Skin epidermis (tissue), 12 donors: Measurements from ENCODE around the gene GNAT1.

ENCODE experiments used
- H3K27ac ChIP-seq, 21 experiments: fragments of 200-600 bp; sonication (generic) in 11 of 21; one replicate each; pipeline ENCODE4 v1.5.0; 2020; ENCODE audit warnings: mild to moderate bottlenecking in 3 of 21, inconsistent platforms in 2 of 21, moderate library complexity in 2 of 21
- H3K4me3 ChIP-seq, 7 experiments: fragments of 200-600 bp; sonication (generic) in 2 of 7; one replicate each; pipeline ENCODE4 v1.5.0; 2020; ENCODE audit warnings: inconsistent platforms in 2 of 7, mild to moderate bottlenecking in 2 of 7, moderate library complexity in 1 of 7

Gene GNAT1

DNA sequence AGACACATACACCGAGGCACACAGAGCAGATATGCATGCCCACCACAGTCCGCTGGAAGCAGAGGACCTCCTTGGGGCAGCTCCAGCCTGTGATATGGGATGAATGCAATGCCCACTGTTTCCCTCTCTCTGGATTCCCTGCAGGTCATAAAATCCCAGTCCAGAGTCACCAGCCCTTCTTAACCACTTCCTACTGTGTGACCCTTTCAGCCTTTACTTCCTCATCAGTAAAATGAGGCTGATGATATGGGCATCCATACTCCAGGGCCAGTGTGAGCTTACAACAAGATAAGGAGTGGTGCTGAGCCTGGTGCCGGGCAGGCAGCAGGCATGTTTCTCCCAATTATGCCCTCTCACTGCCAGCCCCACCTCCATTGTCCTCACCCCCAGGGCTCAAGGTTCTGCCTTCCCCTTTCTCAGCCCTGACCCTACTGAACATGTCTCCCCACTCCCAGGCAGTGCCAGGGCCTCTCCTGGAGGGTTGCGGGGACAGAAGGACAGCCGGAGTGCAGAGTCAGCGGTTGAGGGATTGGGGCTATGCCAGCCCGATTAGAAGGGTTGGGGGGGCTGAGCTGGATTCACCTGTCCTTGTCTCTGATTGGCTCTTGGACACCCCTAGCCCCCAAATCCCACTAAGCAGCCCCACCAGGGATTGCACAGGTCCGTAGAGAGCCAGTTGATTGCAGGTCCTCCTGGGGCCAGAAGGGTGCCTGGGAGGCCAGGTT, at the start of gene GNAT1:
GNAT1 (plus strand) TSS at position 675 of the 725 bp plus-strand sequence. CDS start 116 bp downstream, outside the sequence.
- H3K4me3 ChIP-seq = no peak within 1 kb of the TSS

DNA sequence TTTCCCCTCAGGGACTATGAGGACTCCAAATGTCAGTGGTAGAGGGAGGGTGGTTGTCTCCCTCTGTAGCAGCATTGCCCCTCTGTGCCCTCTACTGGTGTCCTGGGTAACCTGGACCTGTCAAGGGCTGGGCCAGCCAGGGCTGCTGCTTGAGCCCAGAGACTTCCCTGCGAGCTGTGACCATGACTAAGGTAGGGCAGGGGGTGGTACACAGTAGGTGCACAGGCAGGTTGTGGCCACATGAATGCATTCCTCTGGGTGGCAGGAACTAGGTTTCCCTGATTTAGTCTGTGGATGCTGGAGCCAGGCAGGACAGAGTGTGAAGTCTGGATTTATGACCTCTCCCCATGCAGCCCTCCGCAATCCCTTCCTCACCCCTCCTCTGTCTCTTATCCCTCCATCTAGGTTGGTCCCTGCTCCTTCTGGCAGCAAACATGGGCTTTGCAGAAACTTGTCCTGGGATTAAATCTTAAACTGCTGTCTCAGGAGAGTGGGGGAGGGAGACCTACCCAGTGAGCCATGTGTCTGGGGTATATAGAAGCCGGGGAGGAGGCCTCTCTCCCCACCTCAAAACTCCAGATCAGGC, 45.0 kb upstream of the GNAT1 start:
- Histone ChIP-seq H3K27ac (peak overlapping the region in 4 of 21 experiments; percentile 4 to 65 (median 46)), H3K4me3 (no peak overlapping the region)

More for the DNA sequence above, at the start of gene GNAT1:
- no peak within 1 kb of the TSS for H3K27ac ChIP-seq

DNA sequence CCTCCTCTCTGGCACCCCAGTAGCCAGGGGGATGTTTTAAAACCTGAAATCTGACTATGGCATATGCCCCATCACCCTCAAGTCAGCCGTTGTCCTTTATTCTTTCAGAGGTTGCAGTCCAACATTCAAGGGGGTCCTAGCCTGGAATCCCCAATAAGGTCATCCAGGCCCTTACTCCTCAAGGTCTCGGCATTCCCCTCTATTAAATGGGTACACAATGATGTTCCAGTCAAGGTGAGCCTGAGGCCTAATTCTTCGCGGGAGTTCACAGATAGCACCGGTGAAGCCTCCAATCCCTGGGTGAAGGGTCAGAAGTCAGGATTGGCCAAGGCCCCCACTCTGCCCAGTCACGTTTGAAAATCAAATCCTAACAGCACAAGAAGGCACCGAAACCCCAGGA, 44.4 kb upstream of the GNAT1 start:
- Histone ChIP-seq H3K27ac (peak overlapping the region in 8 of 21 experiments; percentile 4 to 65 (median 36)), H3K4me3 (no peak overlapping the region)

DNA sequence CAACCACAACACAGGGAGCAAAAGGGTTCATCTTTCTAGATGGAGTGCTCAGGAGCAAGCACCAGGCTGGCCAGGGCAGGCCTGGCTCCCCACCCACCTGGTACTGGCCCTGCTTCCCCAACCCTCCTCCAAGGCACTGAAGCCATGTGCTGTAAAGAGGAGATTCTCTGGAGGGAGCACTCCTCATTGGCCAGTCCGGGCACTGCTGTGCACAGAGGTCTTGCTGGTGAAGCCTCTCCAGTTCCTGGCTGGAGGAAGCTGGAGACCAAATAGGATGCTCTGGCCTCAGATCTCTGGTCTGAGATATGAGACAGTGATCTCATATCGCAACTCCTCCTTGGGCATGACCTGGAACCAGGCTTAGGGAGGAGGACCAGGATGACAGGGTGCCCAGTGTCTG, 44.0 kb upstream of the GNAT1 start:
- Histone ChIP-seq H3K4me3 (no peak overlapping the region), H3K27ac (peak overlapping the region in 9 of 21 experiments; percentile 4 to 65 (median 31))

DNA sequence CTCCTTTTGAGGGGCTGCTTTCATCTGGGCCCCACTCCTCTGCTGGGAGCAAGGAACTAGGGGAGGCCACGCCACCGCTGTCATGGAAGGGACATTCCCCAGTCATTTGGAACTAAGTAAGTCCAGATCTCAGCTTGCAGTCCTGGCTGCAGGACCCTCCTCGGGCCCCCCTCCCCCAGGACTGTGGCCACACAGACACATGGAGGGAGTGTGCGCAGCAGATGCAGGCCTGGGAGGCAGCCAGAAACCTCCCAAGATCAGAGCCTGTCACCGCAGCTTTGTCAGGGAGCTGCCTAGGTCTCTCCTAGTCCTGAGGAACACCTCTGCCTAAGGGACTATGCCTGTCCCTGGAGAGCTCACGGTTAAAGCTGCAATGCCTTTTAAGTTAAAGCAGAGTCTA, 43.5 kb upstream of the GNAT1 start:
- Histone ChIP-seq H3K4me3 (no peak overlapping the region), H3K27ac (peak overlapping the region in 8 of 21 experiments; percentile 4 to 65 (median 36))

DNA sequence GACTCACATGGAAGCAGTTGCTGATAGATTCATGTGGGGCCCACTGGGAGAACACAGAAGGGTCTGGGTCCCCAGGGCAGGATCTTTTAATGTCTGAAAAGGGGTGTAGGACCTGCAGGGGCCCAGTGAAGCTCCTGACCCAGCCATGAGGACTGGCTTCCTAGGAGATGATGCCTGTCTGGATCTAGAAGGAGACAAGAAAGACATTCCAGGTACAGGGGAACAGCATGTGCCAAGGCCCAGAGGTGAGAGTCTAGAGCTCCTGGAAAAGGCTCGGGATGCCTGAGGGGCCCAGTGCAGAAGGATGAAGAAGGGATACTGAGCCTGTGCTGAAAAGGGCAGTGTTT, 41.0 kb upstream of the GNAT1 start:
- Histone ChIP-seq H3K27ac (peak overlapping the region in 13 of 21 experiments; percentile 0 to 86 (median 59)), H3K4me3 (no peak overlapping the region)

DNA sequence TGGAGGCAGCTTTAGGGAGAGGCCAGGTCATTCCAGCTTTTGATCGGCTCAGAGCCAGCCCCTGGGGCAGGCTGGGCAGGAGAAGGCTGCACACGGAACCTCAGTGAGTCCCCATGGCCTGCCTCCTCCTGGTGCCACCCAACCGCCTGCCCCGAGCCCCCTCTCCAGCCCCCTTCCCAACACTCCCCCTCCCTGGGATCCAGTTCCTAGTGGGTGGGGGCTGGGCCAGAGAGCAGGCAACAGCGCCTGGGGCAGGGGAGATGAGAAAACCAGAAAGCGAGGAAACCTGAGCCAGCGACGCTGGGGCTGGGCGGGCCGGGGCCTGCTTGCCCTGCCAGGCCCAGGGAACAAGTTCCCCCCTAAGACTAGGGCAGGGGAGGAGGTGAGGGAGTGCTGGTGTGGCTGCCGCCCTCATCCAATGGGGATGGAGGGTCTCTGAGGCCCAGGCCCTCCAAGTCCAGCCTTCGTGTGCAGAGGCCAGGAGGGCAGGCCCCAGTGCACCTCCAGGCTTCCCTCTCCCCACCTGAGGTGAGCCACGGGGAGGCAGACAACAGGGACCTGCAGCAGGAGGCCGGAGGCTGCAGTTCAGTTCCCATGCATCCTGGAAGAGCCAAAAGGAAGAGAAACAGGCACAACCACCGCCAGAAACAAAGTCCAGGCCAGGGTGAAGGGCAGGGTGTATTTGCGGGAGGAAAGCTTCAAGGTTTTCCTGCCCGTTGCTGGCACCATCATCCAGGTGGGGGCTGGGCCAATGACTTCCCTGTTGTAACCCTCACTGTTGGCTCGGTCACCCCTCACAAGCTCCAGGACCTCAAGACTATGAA, 40.3 kb upstream of the GNAT1 start:
- Histone ChIP-seq H3K4me3 (no peak overlapping the region), H3K27ac (peak overlapping the region in 16 of 21 experiments; percentile 0 to 86 (median 48))

DNA sequence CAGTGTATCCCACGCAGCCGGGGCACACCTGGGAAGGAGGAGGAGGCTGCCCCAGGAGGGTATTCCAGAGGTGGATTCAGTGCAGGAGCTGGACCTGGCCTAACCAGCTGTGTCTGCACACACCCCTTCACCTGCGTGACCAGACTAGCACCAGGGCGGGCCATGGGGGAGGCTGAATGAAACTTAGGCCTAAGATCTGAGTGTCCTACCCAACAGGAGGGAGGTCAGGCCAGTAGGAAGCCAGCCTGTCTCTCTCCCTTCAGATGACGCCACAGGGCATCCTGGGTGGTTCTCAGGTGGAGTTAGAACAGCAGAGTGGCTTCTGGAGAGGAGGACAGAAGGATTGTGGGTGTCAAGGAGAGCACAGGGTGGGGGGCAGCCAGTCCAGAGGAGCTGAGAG, 39.7 kb upstream of the GNAT1 start:
- H3K27ac ChIP-seq = peak overlapping the region in 15 of 21 experiments; percentile 0 to 86 (median 55)
- no peak overlapping the region for H3K4me3 ChIP-seq

DNA sequence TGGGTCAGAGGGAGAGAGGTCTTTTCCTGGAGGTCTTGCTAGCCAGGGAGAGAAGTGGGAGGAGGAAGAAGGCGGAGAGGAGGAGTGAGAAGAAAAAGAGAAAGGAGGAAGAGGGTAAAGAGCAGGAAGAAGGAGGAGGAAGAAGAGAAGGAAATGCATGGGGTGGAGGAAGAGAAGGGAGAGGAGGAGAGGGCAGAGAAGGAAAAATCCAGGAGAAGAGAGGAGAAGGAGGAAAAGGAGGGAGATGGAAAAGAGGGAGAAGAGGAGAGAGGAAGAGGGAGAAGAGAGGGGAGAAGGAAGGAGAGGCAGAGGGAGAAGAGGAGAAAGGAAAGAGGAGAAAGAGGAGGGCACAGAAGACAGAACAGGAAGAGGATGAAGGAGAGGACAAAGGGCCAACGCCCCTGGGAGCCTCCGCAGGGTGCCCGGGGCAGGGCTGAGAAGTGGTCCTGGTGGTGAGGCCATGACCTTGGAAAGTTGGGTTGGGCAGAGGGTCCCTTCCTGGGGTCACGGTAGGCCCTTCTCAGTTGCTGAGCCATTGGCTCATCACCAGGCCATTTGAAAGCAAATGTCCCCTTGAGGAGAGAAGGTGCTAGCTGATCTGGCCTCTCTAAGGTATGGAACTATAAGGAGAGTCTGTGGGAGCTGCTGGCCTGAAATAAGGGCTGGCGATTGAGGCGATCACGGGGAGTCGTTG, 37.5 kb upstream of the GNAT1 start:
- peak overlapping the region in 2 of 21 experiments; percentile 72 to 90 for H3K27ac ChIP-seq

DNA sequence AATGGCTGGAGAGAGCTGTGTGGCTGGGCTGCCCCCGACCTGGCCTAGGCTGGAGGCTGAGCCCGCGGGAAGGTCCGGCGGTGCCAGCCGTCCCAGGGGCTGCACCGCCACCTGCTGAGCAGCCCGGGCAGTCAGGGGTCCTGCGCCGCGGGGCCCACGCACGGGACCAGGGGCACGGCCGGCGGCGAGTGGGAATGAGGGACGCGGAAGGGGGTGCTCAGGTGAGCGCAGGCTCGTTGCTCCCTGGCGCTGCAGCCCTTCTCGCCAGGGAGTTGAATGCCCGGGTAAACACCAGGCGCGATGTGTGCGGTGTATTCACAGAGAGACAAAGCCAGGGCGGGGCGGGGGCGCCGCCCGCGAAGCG, 37.0 kb upstream of the GNAT1 start:
- peak overlapping the region; percentile 48 to 76 (median 65) for H3K4me3 ChIP-seq
- H3K27ac ChIP-seq = peak overlapping the region in 4 of 21 experiments; percentile 16 to 90 (median 76)

More for the DNA sequence above, 37.5 kb upstream of the GNAT1 start:
- H3K4me3 ChIP-seq = peak overlapping the region in 4 of 7 experiments; percentile 49 to 76 (median 68)

DNA sequence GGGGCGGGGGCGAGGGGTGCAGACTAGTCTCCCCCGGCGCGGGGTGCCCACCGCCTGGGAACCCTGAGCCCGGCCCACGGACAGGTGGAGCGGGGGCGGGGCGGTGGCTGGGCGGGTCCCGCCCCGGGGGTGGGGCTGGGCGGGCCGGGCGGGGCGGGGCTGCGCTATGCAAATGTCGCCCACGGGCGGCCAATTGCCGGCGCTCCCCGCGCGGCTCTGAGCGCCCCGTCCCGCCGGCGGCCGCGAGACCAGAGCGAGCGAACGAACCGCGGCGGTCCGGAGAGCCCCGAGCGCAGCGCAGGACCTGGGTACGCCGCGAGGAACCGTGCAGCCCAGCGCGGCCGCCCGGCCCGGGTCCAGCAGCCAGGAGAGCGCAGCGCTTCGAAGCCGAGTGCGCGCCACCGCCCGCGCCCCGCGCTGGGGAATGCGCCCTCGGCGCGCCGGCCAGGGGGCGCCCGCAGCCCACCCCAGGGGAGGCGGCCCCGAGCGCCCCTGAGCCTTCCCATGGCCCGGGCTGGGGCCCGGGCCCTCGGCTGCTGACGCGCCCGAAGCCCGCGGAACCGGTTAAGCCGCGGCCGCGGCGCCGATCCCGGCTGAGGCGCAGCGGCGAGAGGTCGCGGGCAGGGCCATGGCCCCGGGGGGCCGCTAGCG, 36.4 kb upstream of the GNAT1 start, which contains the start of gene SEMA3F:
SEMA3F (plus strand) TSS at position 485 of the 651 bp plus-strand sequence. CDS start 4,299 bp downstream, outside the sequence.
- peak within 1 kb of the TSS; percentile 48 to 76 (median 65) for H3K4me3 ChIP-seq

DNA sequence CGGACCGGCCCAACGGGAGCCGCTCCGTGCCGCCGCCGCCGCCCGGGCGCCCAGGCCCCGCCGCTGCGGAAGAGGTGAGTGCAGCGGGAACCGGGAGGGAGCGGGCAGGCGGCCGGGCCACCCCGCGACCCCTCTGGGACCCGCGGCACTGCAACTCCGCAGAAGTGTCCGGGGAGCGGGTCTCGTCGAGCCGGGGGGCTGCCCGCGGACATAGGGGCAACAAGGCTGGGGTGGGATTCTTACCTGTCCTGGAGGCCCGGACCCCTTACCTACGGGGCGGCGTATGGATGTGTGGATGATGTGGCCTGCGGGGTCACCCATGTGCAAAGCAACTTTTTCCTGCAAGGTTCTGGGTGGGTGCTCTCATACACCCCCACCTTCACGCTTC, 35.9 kb upstream of the GNAT1 start:
- H3K27ac ChIP-seq = peak overlapping the region; percentile 50 to 90 (median 80)

More for the DNA sequence above, 36.4 kb upstream of the GNAT1 start, which contains the start of gene SEMA3F:
- peak within 1 kb of the TSS; percentile 50 to 90 (median 80) for H3K27ac ChIP-seq

DNA sequence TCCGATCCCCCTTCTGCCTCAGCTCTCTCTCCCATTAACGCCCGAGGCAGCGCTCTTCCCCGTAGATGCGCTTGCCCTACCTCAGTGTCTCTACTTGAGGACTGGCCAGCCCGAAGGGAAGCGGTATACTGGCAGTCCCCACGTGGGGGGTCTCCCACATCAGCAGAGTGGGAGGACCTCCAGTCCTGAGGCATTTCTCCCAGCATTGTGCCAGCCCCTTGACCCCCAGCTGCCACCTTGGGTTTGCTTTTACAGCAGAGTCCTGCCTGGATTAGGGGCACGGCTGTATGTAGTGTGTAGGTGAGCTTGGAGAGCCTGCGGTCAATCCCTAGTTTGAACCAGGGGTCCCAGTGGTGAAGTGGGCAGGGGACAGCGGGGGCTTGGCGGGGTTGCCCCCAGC, 35.5 kb upstream of the GNAT1 start:
- Histone ChIP-seq H3K27ac (peak overlapping the region in 20 of 21 experiments; percentile 50 to 90 (median 80)), H3K4me3 (peak overlapping the region; percentile 48 to 76 (median 65))

More for the DNA sequence above, 35.9 kb upstream of the GNAT1 start:
- peak overlapping the region; percentile 48 to 76 (median 65) for H3K4me3 ChIP-seq

DNA sequence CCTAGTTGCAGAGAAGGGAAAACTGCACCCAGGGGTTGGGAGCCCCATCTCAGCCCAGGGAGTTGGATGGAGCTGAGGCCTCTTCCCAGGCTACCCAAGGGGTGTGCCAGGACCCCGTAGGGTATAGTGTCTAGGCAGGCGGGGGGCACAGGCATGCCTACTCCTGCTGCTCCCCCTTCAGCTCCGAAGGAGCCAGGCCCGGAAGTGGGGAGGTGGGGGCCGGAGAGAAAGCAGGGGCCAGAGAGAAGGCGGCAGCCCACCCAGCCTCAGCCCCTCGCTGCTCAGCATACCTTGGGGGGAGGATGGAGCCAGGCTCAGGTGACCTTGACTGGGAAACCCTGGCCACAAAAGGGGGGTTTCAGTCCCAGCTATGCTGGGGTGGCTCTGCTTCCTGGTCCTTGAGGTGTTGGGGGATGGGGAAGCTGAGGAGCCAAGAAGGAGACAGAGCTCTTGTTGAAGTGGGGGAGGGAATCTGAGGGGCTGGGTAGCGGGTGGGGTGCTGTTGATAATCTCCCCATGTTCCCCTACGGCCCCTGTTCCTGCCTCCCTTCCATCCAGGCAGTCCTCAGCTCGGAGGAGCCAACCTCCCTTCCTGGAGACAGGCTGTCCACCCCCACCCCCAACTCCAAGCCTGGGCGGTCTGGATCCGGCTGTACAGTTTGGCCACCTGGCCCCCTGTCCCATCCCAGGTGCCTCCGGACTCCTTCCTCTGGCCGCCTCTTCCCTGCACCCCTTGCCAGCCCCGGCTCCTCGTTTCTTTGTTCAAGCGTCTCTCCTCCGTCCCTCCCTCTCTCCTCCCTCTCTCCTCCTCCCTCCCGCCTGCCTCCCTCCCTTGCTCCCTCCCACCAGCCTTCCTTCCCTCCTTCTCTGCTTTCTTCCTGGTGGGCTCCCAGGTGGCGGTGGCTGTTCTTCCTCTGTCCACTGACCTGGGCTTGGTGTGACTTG, 34.6 kb upstream of the GNAT1 start:
- peak overlapping the region; percentile 48 to 76 (median 65) for H3K4me3 ChIP-seq
- peak overlapping the region in 20 of 21 experiments; percentile 50 to 90 (median 80) for H3K27ac ChIP-seq

DNA sequence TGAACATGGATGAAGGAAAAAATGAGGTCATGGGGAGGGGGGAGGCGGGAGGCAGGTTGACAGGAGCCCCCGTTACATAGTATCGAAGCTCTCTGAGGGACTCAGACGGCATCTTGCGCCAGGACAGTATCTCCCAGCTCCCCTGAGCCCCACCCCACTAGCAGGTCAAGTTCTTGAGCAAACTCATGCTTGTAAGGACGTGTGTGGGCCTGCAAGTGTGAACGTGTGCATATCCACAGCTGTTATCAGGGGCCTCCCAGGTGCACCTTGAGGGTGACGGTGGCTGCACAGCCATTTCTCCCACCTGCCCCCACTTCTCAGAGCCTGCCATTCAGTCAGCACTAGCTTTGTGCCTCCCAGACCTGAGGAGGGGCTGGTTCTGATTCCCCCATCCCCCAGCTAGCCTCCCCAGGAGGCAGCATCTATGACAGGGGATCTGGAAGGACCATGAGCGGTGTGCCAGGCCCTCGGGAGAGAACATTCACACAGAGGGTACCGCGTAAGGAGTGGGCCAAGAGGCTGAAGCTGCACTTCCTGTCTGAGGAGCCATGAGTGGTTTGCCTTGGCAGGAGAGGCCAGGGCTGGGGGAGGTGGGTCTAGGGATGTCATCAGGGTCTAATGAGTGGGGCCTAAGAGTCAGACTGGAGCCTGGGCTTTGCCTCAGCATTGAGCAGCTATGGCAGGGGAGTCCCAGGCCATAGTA, 33.4 kb upstream of the GNAT1 start:
- Histone ChIP-seq H3K27ac (peak overlapping the region in 18 of 21 experiments; percentile 58 to 90 (median 80)), H3K4me3 (peak overlapping the region in 6 of 7 experiments; percentile 48 to 76 (median 68))

DNA sequence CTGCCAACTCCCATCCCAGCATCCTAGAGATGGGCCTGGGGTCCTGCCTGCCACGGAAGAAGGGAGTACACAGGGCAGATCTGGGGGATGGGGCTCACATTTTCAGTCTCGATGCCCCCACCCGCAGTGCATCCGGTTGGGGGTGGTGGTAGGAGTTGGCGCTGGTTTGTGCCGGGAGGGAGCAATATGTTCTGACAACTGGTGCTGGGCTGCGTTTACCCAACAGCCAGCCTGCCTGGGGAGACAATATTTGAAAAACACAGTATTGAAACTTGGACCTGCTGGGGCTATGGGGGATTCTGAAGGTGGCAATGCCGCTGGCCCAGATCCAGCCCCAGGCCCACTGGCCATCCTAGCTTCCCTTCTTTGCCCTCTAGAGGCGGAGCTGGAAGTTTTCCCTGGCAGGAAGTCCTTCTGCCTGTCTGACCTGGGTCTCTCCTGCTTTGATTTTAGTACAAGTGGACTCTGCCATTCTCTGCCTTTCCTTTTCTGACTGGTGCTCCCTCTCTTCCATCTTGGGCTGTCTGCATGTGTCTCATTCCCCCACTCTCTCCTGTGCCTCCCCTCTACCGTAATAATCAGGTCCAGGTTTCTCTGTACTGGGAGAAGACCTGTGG, 32.8 kb upstream of the GNAT1 start:
- Histone ChIP-seq H3K27ac (peak overlapping the region in 19 of 21 experiments; percentile 28 to 90 (median 80)), H3K4me3 (peak overlapping the region in 1 of 7 experiments; percentile 65)
